T-cell (primary cell): ENCODE measurements around the gene CEMIP. TPM values are rescaled to one million over a fixed set of nuclear protein-coding genes. Genes with fewer than 3 reads are reported as not detected.
A peak's percentile ranks its signal among the peaks of the same experiment; 100 is the strongest.

Source experiments
- ATAC-seq, 4 experiments: fragments of 200-7000 bp in 3 of 4; fragments of 150-1000 bp in 1 of 4; cut with Tn5 transposase; replicated peaks in 1 of 4; 1 replicate in 3 of 4; 2 replicates in 1 of 4; pipeline ENCODE4 v1.10.0; 2021; ENCODE audit warnings: moderate library complexity in 3 of 4, mild to moderate bottlenecking in 2 of 4, moderate number of reproducible peaks in 1 of 4
- CTCF ChIA-PET, 2 donors: fragments of 300-600 bp; sonication (Branson Sonifier 250); formaldehyde crosslinking; loops; one replicate each; lab custom pipeline; 2022; ENCODE audit warnings: antibody characterized with exemption in 2 of 2; lab: Charles Lee
- POLR2A ChIA-PET, 2 donors: fragments of 300-600 bp; sonication (Branson Sonifier 250); formaldehyde crosslinking; loops; one replicate each; lab custom pipeline; 2022; ENCODE audit warnings: antibody characterized with exemption in 2 of 2; lab: Charles Lee
- DNase-seq, 35 experiments: peaks; one replicate each; pipeline versions ENCODE4 v3.0.0 to v3.0.0-alpha.2; 2013 to 2023
- H3K27ac ChIP-seq: one replicate; pipeline ENCODE4 v1.5.1; 2013; ENCODE audit warnings: low read length
- H3K27me3 ChIP-seq, 2 experiments: replicated peaks in 1 of 2; 1 replicate in 1 of 2; 2 replicates in 1 of 2; pipeline versions ENCODE4 v1.6.1 to v1.7.0; 2013; ENCODE audit warnings: low read length in 1 of 2, mixed read lengths in 1 of 2; ENCODE audit not compliant: control insufficient read depth in 2 of 2, insufficient read depth in 2 of 2; ENCODE audit errors: extremely low read depth in 1 of 2
- H3K36me3 ChIP-seq, 2 donors: 1 replicate in 1 of 2; 2 replicates in 1 of 2; pipeline versions ENCODE4 v1.6.1 to v1.7.0; 2013; ENCODE audit warnings: low read length in 1 of 2; ENCODE audit not compliant: control insufficient read depth in 2 of 2, insufficient read depth in 1 of 2; ENCODE audit errors: extremely low read depth in 1 of 2
- H3K4me1 ChIP-seq, 2 experiments: 1 replicate in 1 of 2; 2 replicates in 1 of 2; pipeline versions ENCODE4 v1.6.1 to v1.7.0; 2013; ENCODE audit warnings: low read length in 2 of 2, mixed read lengths in 1 of 2; ENCODE audit not compliant: insufficient read depth in 2 of 2, control insufficient read depth in 1 of 2; ENCODE audit errors: extremely low read depth in 1 of 2
- H3K4me3 ChIP-seq, 2 donors: 1 replicate in 1 of 2; 2 replicates in 1 of 2; pipeline versions ENCODE4 v1.5.1 to v1.7.0; 2013; ENCODE audit warnings: mild to moderate bottlenecking in 2 of 2, low read length in 1 of 2, moderate library complexity in 1 of 2; ENCODE audit not compliant: control insufficient read depth in 1 of 2; ENCODE audit errors: extremely low read depth in 1 of 2
- H3K9me3 ChIP-seq: 2 replicates; pipeline ENCODE4 v1.7.0; 2013
- H3K27ac Mint-ChIP-seq, 2 donors: one replicate each; pipeline ENCODE4 v1.8.0; 2020 to 2021; ENCODE audit warnings: mild to moderate bottlenecking in 2 of 2, mixed read lengths in 2 of 2
- H3K27me3 Mint-ChIP-seq, 2 donors: one replicate each; pipeline ENCODE4 v1.8.0; 2021 to 2022; ENCODE audit warnings: mixed read lengths in 2 of 2
- H3K36me3 Mint-ChIP-seq: one replicate; pipeline ENCODE4 v1.8.0; 2021; ENCODE audit warnings: mixed read lengths
- H3K4me1 Mint-ChIP-seq, 3 donors: one replicate each; pipeline ENCODE4 v1.8.0; 2020 to 2022; ENCODE audit warnings: mixed read lengths in 3 of 3, mild to moderate bottlenecking in 1 of 3
- H3K4me3 Mint-ChIP-seq, 3 donors: one replicate each; pipeline ENCODE4 v1.8.0; 2020 to 2022; ENCODE audit warnings: mild to moderate bottlenecking in 3 of 3, mixed read lengths in 3 of 3, moderate library complexity in 3 of 3
- H3K9me3 Mint-ChIP-seq, 3 donors: one replicate each; pipeline ENCODE4 v1.8.0; 2020 to 2022; ENCODE audit warnings: mixed read lengths in 3 of 3
- WGBS: methylation state at CpG from one replicate; pipeline ENCODE4 v1.1.5; 2013; ENCODE audit warnings: missing lambda C conversion rate; ENCODE audit not compliant: insufficient coverage; 5-methylcytosine and 5-hydroxymethylcytosine counted together
- total RNA-seq, 35 experiments: library from RNA in 6 of 35; stranded (reverse) in 6 of 35; fragments of 120-200 nt in 1 of 35; gene quantifications; one replicate each; pipeline versions ENCODE4 v1.2.1 to v1.2.4 and lab custom pipeline; 2013 to 2026

The CEMIP gene
- total RNA-seq, 5 donors from 2014 or later (not counting 1 experiment from before 2014, with no cell fraction given): 0.63 to 1.2 (median 1.2) TPM; not detected in 2

GRCh38 chr15:80822676-80823075, 43.5 kb downstream of the CEMIP start:
- Mint-ChIP-seq H3K4me3 (no peak overlapping the region), H3K36me3 (no peaks in the 10 kb centered on the region), H3K27me3 (peaks cover under 1 to 15% of the 10 kb centered on the region in 2 donors), H3K4me1 (no peaks in the 10 kb centered on the region), H3K9me3 (no peaks in the 10 kb centered on the region), H3K27ac (no peak overlapping the region)
- peaks cover 0 to 6% of the 10 kb centered on the region in 2 experiments for H3K27me3 ChIP-seq
- no peak overlapping the region for H3K4me3 ChIP-seq
- no peaks in the 10 kb centered on the region for H3K4me1 ChIP-seq
- WGBS: 45% methylated on average over 2 of the region's 6 CpGs
- POLR2A ChIA-PET: no interaction called here
- no peak overlapping the region for H3K27ac ChIP-seq
- CTCF ChIA-PET: no interaction called here
- ATAC-seq (no peak), DNase-seq (no peak)
- H3K36me3 ChIP-seq: no peaks in the 10 kb centered on the region
- no peaks in the 10 kb centered on the region for H3K9me3 ChIP-seq

- ATAC-seq (no peak), DNase-seq (no peak)
- no peaks in the 10 kb centered on the region for H3K36me3 ChIP-seq
- CTCF ChIA-PET: no interaction called here
- H3K4me3 Mint-ChIP-seq: no peak overlapping the region
- H3K4me3 ChIP-seq: no peak overlapping the region
- H3K4me1 ChIP-seq: no peaks in the 10 kb centered on the region
- POLR2A ChIA-PET: no interaction called here
- no peak overlapping the region for H3K27ac Mint-ChIP-seq
- H3K27me3 Mint-ChIP-seq: peaks cover 0 to 10% of the 10 kb centered on the region in 2 donors
- H3K36me3 Mint-ChIP-seq: no peaks in the 10 kb centered on the region
- 79% methylated on average over 6 of the region's 6 CpGs for WGBS
- H3K9me3 ChIP-seq: no peaks in the 10 kb centered on the region
- no peaks in the 10 kb centered on the region for H3K4me1 Mint-ChIP-seq
- H3K9me3 Mint-ChIP-seq: no peaks in the 10 kb centered on the region
- H3K27me3 ChIP-seq: peaks cover 0 to 6% of the 10 kb centered on the region in 2 experiments
- no peak overlapping the region for H3K27ac ChIP-seq
Observed at GRCh38 chr15:80823120-80823519, 44.0 kb downstream of the CEMIP start.

GRCh38 chr15:80823995-80824394, 44.8 kb downstream of the CEMIP start:
- no peaks in the 10 kb centered on the region for H3K9me3 Mint-ChIP-seq
- Histone ChIP-seq H3K9me3 (no peaks in the 10 kb centered on the region), H3K36me3 (no peaks in the 10 kb centered on the region), H3K4me1 (no peaks in the 10 kb centered on the region), H3K4me3 (no peak overlapping the region), H3K27me3 (peaks cover 0 to 4% of the 10 kb centered on the region in 2 experiments), H3K27ac (no peak overlapping the region)
- peaks cover 0 to 4% of the 10 kb centered on the region in 2 donors for H3K27me3 Mint-ChIP-seq
- ATAC-seq (no peak), DNase-seq (peak in 1 of 35 experiments; percentile 12)
- H3K36me3 Mint-ChIP-seq: no peaks in the 10 kb centered on the region
- CTCF ChIA-PET: no interaction called here
- POLR2A ChIA-PET: no interaction called here
- H3K4me1 Mint-ChIP-seq: no peaks in the 10 kb centered on the region
- no peak overlapping the region for H3K27ac Mint-ChIP-seq
- WGBS: 50% methylated on average over 3 of the region's 4 CpGs
- no peak overlapping the region for H3K4me3 Mint-ChIP-seq

GRCh38 chr15:80825361-80826030, 46.3 kb downstream of the CEMIP start:
- Mint-ChIP-seq H3K27ac (no peak overlapping the region), H3K27me3 (no peaks in the 10 kb centered on the region), H3K4me3 (no peak overlapping the region), H3K9me3 (no peaks in the 10 kb centered on the region), H3K36me3 (no peaks in the 10 kb centered on the region), H3K4me1 (no peaks in the 10 kb centered on the region)
- Histone ChIP-seq H3K9me3 (no peaks in the 10 kb centered on the region), H3K36me3 (no peaks in the 10 kb centered on the region), H3K27ac (no peak overlapping the region), H3K27me3 (peaks cover 0 to 4% of the 10 kb centered on the region in 2 experiments), H3K4me1 (no peaks in the 10 kb centered on the region), H3K4me3 (no peak overlapping the region)
- ChIA-PET POLR2A (no interaction called here), CTCF (no interaction called here)
- DNase-seq: no peak
- no peak for ATAC-seq
- WGBS: 86% methylated on average over 2 of the region's 6 CpGs

- H3K4me1 ChIP-seq: no peaks in the 10 kb centered on the region
- no peaks in the 10 kb centered on the region for H3K9me3 ChIP-seq
- POLR2A ChIA-PET: no interaction called here
- no peak overlapping the region for H3K27ac Mint-ChIP-seq
- peaks cover 0 to 7% of the 10 kb centered on the region in 2 experiments for H3K27me3 ChIP-seq
- CTCF ChIA-PET: no interaction called here
- H3K4me1 Mint-ChIP-seq: no peaks in the 10 kb centered on the region
- H3K27ac ChIP-seq: no peak overlapping the region
- ATAC-seq: no peak
- no peaks in the 10 kb centered on the region for H3K36me3 Mint-ChIP-seq
- no peak overlapping the region for H3K4me3 Mint-ChIP-seq
- no peaks in the 10 kb centered on the region for H3K36me3 ChIP-seq
- no peak for DNase-seq
- H3K9me3 Mint-ChIP-seq: no peaks in the 10 kb centered on the region
- no peak overlapping the region for H3K4me3 ChIP-seq
- H3K27me3 Mint-ChIP-seq: peaks cover 2 to 6% of the 10 kb centered on the region in 2 donors
Observed at GRCh38 chr15:80828796-80829195, 49.6 kb downstream of the CEMIP start.

GRCh38 chr15:80830677-80831076, 51.5 kb downstream of the CEMIP start:
- WGBS: no CpG with 5 or more reads among the region's 1 CpG
- ChIA-PET POLR2A (no interaction called here), CTCF (no interaction called here)
- Mint-ChIP-seq H3K27ac (no peak overlapping the region), H3K9me3 (no peaks in the 10 kb centered on the region), H3K4me1 (no peaks in the 10 kb centered on the region), H3K36me3 (no peaks in the 10 kb centered on the region), H3K4me3 (no peak overlapping the region), H3K27me3 (peaks cover 2 to 6% of the 10 kb centered on the region in 2 donors)
- no peaks in the 10 kb centered on the region for H3K9me3 ChIP-seq
- H3K27me3 ChIP-seq: peaks cover 0 to 3% of the 10 kb centered on the region in 2 experiments
- DNase-seq: no peak
- ATAC-seq: no peak
- H3K4me3 ChIP-seq: no peak overlapping the region
- H3K27ac ChIP-seq: no peak overlapping the region
- no peaks in the 10 kb centered on the region for H3K4me1 ChIP-seq
- no peaks in the 10 kb centered on the region for H3K36me3 ChIP-seq
